Gastroesophageal sphincter (tissue), 3 donors: ENCODE data around the gene KASH5.

Experiments
- CTCF ChIP-seq, 4 experiments: fragments of 200-600 bp in 2 of 4; fragments of 450-650 bp in 2 of 4; sonication (generic) in 1 of 4; IDR thresholded peaks; one replicate each; pipeline ENCODE4 v1.5.1; 2017 to 2019; ENCODE audit warnings: antibody characterized with exemption in 4 of 4, mild to moderate bottlenecking in 2 of 4, moderate library complexity in 2 of 4
- EP300 ChIP-seq: sonication (generic); formaldehyde crosslinking; IDR thresholded peaks from one replicate; pipeline ENCODE4 v1.6.1; 2017; ENCODE audit warnings: antibody characterized with exemption, mild to moderate bottlenecking
- POLR2A ChIP-seq, 2 donors: fragments of 450-650 bp; IDR thresholded peaks; one replicate each; pipeline ENCODE4 v1.6.1; 2017; ENCODE audit warnings: antibody characterized with exemption in 2 of 2, mild to moderate bottlenecking in 2 of 2, moderate library complexity in 1 of 2
- POLR2AphosphoS5 ChIP-seq: sonication (generic); formaldehyde crosslinking; IDR thresholded peaks from one replicate; pipeline ENCODE4 v1.6.1; 2017; ENCODE audit warnings: antibody characterized with exemption

DNA sequence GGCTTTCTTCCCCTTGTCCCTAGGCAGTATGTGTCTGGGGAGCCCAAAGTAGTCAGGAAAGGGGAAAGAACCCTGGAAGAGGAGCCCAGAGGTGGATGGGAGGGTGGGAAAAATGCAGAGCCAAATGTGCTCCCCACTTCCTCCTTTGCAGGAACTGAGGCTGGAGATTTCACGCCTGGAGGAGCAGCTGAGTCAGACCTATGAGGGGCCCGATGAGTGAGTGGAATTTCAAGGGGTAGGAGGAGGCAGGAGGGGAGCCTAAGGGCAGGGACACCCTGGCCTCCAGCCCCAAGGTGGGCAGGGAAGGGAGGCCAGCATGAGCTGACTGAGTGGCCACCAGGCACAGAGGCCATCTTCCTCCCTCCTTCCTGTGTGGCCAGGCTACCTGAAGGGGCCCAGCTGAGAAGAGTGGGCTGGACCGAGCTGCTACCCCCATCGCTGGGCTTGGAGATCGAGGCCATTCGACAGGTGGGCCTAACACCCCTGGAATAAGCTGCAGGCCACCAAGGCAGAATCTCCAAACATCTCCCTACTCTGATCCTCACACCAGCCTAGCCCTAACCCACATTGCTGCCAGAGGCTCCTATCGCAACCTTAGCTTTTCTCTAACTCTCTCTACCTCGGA lies 20.9 kb downstream of the KASH5 start:
- TF ChIP-seq CTCF (IDR thresholded peaks at IDR 0.05) (no peak), POLR2A (IDR thresholded peaks at IDR 0.05) (no peak), EP300 (no peak), POLR2AphosphoS5 (no peak)
